Lower lobe of right lung (tissue), 2 donors: ENCODE results near the gene CDH23. TPM values are rescaled to one million over a fixed set of nuclear protein-coding genes. Genes with fewer than 3 reads are reported as not detected.

Source experiments
- ATAC-seq, 2 donors: fragments of 200-7000 bp; cut with Tn5 transposase; one replicate each; pipeline ENCODE4 v1.9.1; 2020 to 2022; ENCODE audit warnings: mild to moderate bottlenecking in 2 of 2, moderate library complexity in 2 of 2
- DNase-seq: peaks from one replicate; pipeline ENCODE4 v3.0.0-alpha.2; 2020
- H3K27ac ChIP-seq: fragments of 200-600 bp; one replicate; pipeline ENCODE4 v1.8.0; 2022
- H3K27me3 ChIP-seq: fragments of 200-600 bp; one replicate; pipeline ENCODE4 v1.8.0; 2022; ENCODE audit warnings: low read depth
- H3K36me3 ChIP-seq: fragments of 200-600 bp; one replicate; pipeline ENCODE4 v1.8.0; 2022; ENCODE audit warnings: mild to moderate bottlenecking
- H3K4me1 ChIP-seq: fragments of 200-600 bp; one replicate; pipeline ENCODE4 v1.8.0; 2022
- H3K4me3 ChIP-seq: fragments of 200-600 bp; one replicate; pipeline ENCODE4 v1.8.0; 2022; ENCODE audit warnings: mild to moderate bottlenecking
- H3K9me3 ChIP-seq: fragments of 200-600 bp; one replicate; pipeline ENCODE4 v1.8.0; 2022
- intact Hi-C: fragments of 100-400 bp; cut with DNase I; formaldehyde crosslinking; loops from one replicate; pipeline ENCODE4 v1.11.0; 2022
- total RNA-seq: library from RNA; stranded (reverse); fragmentation: NEBNext Ultra II Directional; extraction: Animal tissue kit (Norgen Biotek cat#: 25700); gene quantifications from one replicate; pipeline ENCODE4 v1.2.1, GENCODE V29; 2021
- TF ChIP-seq, protein P1 (sequence below): fragments of 200-600 bp; IDR thresholded peaks from one replicate; pipeline ENCODE4 v1.8.0; 2022; ENCODE audit warnings: antibody characterized with exemption, mild to moderate bottlenecking
- donor health status: DM: no; HTN: yes; CAD: no; lungs with severe emphysema.

CDH23 gene
- total RNA-seq, 1 donor from 2014 or later = 9.4 TPM

DNA sequence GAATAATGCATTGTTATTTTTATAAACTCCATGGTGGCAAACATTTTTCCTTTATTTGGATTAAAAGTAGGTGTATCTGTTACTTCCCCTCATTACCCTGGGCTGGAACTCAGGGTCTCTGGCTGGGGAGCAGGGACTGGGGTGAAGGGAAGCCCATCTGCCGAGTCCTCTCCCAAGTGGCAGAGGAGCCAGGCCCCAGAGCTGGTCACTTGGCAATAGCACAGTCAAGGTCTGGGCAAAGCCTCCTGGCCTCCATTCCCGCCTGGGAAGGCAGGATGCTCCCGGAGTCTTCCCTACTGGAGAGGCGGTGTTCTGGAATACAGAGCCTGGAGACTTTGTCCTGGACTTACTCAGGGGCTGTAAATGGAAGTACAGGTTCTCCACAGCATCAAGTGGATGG is 76.2 kb downstream of the CDH23 start:
- no peak for ATAC-seq
- Histone ChIP-seq H3K4me3 (no peak overlapping the region), H3K36me3 (no peaks in the 10 kb centered on the region), H3K27ac (no peak overlapping the region), H3K4me1 (peaks cover 26% of the 10 kb centered on the region), H3K27me3 (no peaks in the 10 kb centered on the region), H3K9me3 (no peaks in the 10 kb centered on the region)
- intact Hi-C loops = no loop called here
- TF ChIP-seq, protein P1, sequence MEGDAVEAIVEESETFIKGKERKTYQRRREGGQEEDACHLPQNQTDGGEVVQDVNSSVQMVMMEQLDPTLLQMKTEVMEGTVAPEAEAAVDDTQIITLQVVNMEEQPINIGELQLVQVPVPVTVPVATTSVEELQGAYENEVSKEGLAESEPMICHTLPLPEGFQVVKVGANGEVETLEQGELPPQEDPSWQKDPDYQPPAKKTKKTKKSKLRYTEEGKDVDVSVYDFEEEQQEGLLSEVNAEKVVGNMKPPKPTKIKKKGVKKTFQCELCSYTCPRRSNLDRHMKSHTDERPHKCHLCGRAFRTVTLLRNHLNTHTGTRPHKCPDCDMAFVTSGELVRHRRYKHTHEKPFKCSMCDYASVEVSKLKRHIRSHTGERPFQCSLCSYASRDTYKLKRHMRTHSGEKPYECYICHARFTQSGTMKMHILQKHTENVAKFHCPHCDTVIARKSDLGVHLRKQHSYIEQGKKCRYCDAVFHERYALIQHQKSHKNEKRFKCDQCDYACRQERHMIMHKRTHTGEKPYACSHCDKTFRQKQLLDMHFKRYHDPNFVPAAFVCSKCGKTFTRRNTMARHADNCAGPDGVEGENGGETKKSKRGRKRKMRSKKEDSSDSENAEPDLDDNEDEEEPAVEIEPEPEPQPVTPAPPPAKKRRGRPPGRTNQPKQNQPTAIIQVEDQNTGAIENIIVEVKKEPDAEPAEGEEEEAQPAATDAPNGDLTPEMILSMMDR = no peak
- no peak for DNase-seq

DNA sequence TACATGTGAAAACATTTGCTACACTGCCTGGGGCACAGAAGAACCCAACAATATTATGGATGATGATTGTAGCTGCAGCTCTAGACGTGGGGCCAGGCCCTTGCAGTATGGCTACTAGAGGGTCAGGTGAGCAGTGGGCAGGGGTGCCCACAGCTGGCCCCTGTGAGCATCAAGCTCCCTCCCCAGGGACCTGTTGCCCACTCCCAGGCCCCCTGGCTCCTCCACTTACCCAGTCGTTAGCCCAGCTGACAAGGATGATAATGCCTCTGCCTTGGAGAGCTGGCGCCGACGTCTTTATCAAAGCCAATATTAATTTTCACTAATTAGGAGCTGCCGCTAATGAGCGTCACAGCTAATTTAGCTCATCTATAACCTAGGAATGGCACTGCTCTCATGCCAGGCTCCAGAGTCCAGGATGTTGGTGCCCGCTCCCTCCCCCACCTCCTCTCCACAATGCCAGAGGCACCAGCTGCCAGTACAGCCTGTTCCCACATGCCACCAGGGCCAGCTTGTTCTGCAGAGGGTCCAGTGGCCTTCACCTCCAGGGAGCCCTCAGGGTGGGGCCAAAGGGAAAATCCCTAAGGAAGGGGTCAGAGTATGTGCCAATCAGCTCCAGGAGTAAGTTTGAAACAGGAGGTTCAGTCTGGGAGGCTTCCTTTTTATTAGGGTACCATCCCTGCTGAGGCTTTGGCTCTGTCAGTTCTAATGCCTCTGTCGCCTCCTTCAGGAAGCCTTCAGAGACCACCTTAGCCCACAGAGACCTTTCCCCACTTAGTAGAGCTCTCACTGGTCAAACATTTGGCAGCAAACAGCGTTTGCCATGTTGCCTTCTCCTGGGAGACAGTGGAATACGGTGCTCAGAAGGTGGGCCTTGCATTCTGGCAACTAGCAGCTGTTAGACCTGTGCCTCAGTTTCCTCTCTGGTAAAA is 77.2 kb downstream of the CDH23 start:
- intact Hi-C loops = no loop called here
- H3K4me3 ChIP-seq = no peak overlapping the region
- TF ChIP-seq, protein P1 = no peak
- ATAC-seq (no peak), DNase-seq (no peak)
- H3K36me3 ChIP-seq = no peaks in the 10 kb centered on the region
- no peaks in the 10 kb centered on the region for H3K9me3 ChIP-seq
- no peaks in the 10 kb centered on the region for H3K27me3 ChIP-seq
- H3K4me1 ChIP-seq = peaks cover 26% of the 10 kb centered on the region
- H3K27ac ChIP-seq = no peak overlapping the region

DNA sequence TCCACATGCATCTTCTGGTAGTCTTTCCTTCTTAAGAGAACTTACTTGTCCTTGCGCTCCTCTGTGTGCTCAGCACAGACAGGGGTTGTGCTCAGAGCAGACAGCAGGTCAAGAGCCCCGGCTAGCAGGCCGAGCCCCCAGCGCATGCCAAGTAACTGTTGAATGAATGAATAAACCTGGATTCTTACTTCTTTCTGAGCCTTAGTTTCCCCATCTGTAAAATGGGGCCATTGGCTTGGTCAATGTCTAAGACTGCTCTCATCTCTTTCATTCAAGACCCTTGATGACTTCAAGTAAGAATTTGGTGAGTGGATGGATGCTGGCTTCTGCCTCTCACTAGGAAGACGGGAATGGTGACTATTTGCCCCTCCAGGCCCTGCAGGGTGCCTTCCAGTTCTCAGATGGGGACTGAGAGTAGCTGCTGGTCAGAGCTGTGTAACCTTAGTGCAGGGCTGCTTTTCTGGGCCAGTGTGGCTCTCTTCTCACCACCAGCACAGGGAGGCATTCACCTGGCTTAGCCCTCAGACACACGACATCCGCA is 78.1 kb downstream of the CDH23 start:
- TF ChIP-seq, protein P1 = no peak
- Histone ChIP-seq H3K36me3 (no peaks in the 10 kb centered on the region), H3K9me3 (no peaks in the 10 kb centered on the region), H3K27ac (no peak overlapping the region), H3K27me3 (no peaks in the 10 kb centered on the region), H3K4me3 (no peak overlapping the region), H3K4me1 (peaks cover 26% of the 10 kb centered on the region)
- DNase-seq (no peak), ATAC-seq (no peak)
- intact Hi-C loops = no loop called here

DNA sequence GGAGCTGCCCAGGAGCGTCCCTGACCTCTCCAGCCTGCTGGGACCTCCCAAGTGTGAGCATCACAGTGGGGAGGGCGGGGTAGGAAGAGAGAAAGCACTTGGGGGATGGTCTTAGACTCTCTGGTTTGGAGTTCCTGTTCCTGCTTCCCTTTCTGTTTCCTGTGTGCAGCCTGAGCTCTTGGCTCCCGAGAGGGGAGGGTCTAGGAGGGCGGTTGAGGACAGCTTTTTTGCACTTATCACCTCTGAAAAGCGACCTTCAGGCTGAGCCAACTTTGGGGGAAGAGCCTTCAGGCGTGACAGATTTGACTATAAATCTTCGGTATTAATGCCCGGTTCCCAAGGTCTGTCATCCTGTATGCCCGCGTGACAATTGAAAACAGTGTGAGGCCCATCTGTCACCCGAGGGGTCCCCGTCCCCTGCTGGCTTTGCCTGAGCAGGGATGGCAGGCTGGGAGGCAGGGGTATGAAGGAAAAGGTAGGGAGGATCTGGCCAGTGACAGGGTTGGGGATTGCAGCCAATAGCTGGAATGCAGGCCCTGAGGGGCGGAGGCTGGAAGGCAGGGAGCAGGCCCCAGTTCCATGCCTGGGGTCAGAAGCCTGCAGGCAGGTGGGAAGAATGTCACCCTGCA is 78.6 kb downstream of the CDH23 start:
- H3K27me3 ChIP-seq = no peaks in the 10 kb centered on the region
- H3K4me3 ChIP-seq = no peak overlapping the region
- intact Hi-C loops = no loop called here
- H3K9me3 ChIP-seq = no peaks in the 10 kb centered on the region
- H3K4me1 ChIP-seq = peaks cover 26% of the 10 kb centered on the region
- DNase-seq (no peak), ATAC-seq (peak; percentile 49 to 50)
- TF ChIP-seq, protein P1 = no peak
- no peaks in the 10 kb centered on the region for H3K36me3 ChIP-seq
- H3K27ac ChIP-seq = peak overlapping the region; percentile 41

DNA sequence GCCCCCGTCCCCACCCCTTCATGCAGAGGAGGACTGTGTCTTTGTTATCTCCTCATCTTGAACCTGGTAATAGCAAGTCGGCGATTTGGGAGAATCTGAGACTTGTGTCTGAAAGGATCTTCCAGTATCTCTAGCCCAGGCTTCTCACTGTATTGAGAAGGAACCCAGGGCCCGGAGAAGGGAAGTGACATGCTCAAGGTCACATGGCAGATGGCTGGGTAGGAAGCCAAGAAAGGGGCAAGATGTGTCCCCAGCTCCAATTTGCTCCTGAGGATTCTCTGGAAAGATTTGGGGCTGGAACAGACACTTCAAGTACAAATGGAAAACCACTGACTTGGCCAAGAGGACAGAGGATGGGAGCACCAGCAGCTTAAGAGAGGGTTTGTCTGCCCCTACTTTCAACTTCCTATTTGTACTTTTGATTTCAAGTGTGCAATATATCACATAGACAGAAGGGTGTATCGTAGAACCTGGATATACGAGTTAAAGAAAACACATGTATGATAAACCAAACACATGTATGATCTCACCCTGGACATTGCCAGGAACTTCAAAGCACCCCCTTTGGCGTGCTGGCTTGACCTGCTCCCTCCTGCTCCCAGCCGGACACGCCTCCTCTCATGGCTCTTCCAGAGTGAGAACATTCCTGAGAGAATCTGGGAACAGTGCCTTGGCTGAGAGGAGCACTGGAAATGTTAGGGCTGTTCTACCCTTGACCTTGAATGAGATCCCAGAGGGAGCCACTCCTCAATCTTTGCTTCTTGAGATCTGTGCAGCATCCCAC is 79.7 kb downstream of the CDH23 start:
- TF ChIP-seq, protein P1 = no peak
- no peaks in the 10 kb centered on the region for H3K27me3 ChIP-seq
- DNase-seq = no peak
- ATAC-seq = peak; percentile 63 to 74
- no peaks in the 10 kb centered on the region for H3K9me3 ChIP-seq
- H3K27ac ChIP-seq = peak overlapping the region; percentile 41
- H3K4me3 ChIP-seq = no peak overlapping the region
- H3K36me3 ChIP-seq = no peaks in the 10 kb centered on the region
- intact Hi-C loops = no loop called here
- peaks cover 26% of the 10 kb centered on the region for H3K4me1 ChIP-seq
